Nephron progenitor cell (in vitro differentiated cells): ENCODE measurements around the gene ERLEC1.
A peak's percentile ranks its signal among the peaks of the same experiment; 100 is the strongest.

Experiments
- DNase-seq: peaks from one replicate; pipeline ENCODE4 v3.0.0; 2021
- H3K27ac Mint-ChIP-seq: 2 replicates; pipeline ENCODE4 v1.8.0; 2021; ENCODE audit warnings: mild to moderate bottlenecking, moderate library complexity, mixed read lengths
- H3K27me3 Mint-ChIP-seq: 2 replicates; pipeline ENCODE4 v1.8.0; 2021; ENCODE audit warnings: mild to moderate bottlenecking, low read depth, mixed read lengths; ENCODE audit not compliant: poor library complexity
- H3K36me3 Mint-ChIP-seq: 2 replicates; pipeline ENCODE4 v1.8.0; 2021; ENCODE audit warnings: low read depth, mixed read lengths
- H3K4me1 Mint-ChIP-seq: 2 replicates; pipeline ENCODE4 v1.8.0; 2021; ENCODE audit warnings: mixed read lengths
- H3K4me3 Mint-ChIP-seq: 2 replicates; pipeline ENCODE4 v1.8.0; 2021; ENCODE audit warnings: mild to moderate bottlenecking, moderate library complexity, mixed read lengths
- H3K9me3 Mint-ChIP-seq: 2 replicates; pipeline ENCODE4 v1.8.0; 2021; ENCODE audit warnings: mild to moderate bottlenecking, moderate library complexity, mixed read lengths
- TF ChIP-seq, protein P1 (sequence below): fragments of 200-600 bp; sonication (generic); IDR thresholded peaks from 2 replicates; pipeline ENCODE4 v1.5.0; 2021; ENCODE audit warnings: antibody characterized with exemption

The ERLEC1 gene

DNA sequence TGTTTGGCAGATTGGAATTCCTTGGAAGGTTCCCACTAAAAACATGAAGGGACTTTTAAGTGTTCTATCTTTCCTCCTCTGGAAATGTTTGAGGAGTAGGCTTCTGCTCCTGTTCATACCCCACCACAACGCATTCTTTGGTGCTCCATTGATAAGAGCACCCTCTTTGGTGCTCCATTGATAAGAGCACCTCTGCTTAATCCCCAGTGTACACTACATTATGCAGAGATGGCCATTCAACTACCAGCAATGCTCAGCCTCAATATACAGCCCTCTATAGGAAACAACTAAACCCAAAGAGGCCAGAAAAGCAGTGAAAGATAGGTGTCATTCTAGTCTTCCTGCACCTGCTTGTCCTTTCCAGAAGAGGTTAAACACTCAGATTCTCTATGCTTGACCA, 21.1 kb upstream of the ERLEC1 start:
- peak overlapping the region; percentile 8 for H3K27ac Mint-ChIP-seq
- H3K9me3 Mint-ChIP-seq, result no peaks in the 10 kb centered on the region
- H3K4me1 Mint-ChIP-seq, result peaks cover 17% of the 10 kb centered on the region
- no peaks in the 10 kb centered on the region for H3K27me3 Mint-ChIP-seq
- TF ChIP-seq, protein P1, sequence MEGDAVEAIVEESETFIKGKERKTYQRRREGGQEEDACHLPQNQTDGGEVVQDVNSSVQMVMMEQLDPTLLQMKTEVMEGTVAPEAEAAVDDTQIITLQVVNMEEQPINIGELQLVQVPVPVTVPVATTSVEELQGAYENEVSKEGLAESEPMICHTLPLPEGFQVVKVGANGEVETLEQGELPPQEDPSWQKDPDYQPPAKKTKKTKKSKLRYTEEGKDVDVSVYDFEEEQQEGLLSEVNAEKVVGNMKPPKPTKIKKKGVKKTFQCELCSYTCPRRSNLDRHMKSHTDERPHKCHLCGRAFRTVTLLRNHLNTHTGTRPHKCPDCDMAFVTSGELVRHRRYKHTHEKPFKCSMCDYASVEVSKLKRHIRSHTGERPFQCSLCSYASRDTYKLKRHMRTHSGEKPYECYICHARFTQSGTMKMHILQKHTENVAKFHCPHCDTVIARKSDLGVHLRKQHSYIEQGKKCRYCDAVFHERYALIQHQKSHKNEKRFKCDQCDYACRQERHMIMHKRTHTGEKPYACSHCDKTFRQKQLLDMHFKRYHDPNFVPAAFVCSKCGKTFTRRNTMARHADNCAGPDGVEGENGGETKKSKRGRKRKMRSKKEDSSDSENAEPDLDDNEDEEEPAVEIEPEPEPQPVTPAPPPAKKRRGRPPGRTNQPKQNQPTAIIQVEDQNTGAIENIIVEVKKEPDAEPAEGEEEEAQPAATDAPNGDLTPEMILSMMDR, result no peak
- H3K4me3 Mint-ChIP-seq, result peak overlapping the region; percentile 31
- peaks cover 45% of the 10 kb centered on the region for H3K36me3 Mint-ChIP-seq
- DNase-seq, result no peak

DNA sequence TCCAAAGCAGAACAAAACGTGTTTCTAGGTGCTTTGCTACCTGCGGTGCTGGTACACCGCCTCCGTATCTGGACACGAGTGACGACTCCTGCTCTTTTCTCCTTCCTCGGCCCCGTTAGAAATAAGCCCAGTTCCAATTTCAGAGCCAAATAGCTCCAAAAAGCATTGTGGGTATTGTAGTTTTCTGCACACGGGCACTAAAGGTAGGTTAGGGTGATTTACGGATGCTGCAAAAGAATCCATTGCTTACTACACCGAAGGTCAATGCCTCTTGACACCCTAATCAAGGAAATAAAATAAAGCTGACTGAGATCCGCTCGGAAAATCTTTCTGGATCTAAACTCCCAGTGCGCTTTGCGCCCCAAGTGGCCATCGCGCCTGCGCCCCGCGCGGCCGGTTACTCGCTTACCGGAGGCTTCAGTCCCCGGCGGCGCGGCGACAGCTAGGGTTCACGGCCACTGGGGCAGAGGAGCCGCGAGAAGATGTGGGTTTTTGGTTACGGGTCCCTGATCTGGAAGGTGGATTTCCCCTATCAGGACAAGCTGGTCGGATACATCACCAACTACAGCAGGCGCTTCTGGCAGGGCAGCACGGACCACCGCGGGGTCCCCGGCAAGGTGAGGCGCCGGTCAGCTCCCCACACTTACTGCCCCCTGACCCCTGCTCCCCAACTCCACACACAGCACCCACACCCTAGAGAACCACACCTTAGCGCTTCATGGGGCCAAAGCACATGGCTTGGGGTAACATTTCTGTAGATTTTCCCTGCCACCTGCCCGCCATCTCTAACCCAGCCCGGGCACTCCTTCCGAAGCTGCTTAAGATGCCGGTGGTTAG, 19.2 kb upstream of the ERLEC1 start, which contains the start of gene CHAC2:
Gene CHAC2, plus strand, starts transcription at position 400 of the 837 bp plus-strand sequence. Its CDS starts 83 bp downstream, at position 483.
- peak; percentile 88 for DNase-seq
- H3K27me3 Mint-ChIP-seq, result no peaks in the 10 kb centered on the region
- peaks cover 46% of the 10 kb centered on the region for H3K36me3 Mint-ChIP-seq
- peak within 1 kb of the TSS; percentile 77 for H3K27ac Mint-ChIP-seq
- H3K9me3 Mint-ChIP-seq, result peaks cover 3% of the 10 kb centered on the region
- TF ChIP-seq, protein P1, result no peak
- H3K4me3 Mint-ChIP-seq, result peak within 1 kb of the TSS; percentile 87
- peaks cover 17% of the 10 kb centered on the region for H3K4me1 Mint-ChIP-seq

DNA sequence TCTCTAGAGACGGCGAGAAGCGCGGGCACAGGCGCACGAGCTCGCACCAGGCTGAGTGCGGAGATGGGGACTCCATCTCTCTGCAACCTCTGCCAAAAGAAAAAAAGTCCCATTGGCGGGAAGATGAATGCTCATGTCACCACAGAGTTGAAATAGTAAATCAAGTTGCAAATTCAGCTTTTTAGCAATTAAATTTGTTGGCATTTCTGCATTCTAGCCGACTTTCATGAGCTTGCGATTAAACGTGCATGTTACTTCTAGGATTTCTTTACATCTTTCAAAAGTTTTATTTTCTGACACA, 18.7 kb upstream of the ERLEC1 start:
- peak; percentile 44 for DNase-seq
- Mint-ChIP-seq H3K36me3 (peaks cover 46% of the 10 kb centered on the region), H3K9me3 (peaks cover 4% of the 10 kb centered on the region), H3K4me3 (peak overlapping the region; percentile 87), H3K4me1 (peaks cover 17% of the 10 kb centered on the region), H3K27ac (peak overlapping the region; percentile 77), H3K27me3 (no peaks in the 10 kb centered on the region)
- TF ChIP-seq, protein P1, result no peak

DNA sequence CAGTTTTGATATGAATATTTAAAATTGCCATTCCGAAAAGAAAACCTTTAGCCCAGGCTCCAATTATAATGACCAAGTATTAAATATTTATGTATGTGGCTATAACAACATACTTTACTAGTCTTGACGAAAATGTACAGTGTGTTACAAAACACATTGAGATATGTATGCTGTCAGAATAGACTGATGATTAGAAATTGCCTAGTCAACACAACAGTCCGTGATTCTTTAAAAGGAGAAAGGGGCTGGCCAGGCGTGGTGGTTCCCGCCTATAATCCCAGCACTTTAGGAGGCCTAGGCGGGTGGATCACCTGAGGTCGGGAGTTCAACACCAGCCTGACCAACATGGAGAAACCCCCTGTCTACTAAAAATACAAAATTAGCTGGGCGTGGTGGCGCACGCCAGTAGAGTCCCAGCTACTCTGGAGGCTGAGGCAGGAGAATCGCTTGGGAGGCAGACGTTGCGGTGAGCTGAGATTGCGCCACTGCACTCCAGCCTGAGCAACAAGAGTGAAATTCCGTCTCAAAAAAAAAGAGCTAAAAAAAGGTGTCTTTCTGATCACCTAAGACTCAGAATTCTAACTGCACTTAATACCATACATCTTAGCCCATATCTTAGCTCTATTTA, 17.4 kb upstream of the ERLEC1 start:
- H3K27me3 Mint-ChIP-seq, result no peaks in the 10 kb centered on the region
- no peak overlapping the region for H3K27ac Mint-ChIP-seq
- peaks cover 17% of the 10 kb centered on the region for H3K4me1 Mint-ChIP-seq
- H3K9me3 Mint-ChIP-seq, result peaks cover 4% of the 10 kb centered on the region
- TF ChIP-seq, protein P1, result no peak
- DNase-seq, result no peak
- H3K36me3 Mint-ChIP-seq, result peaks cover 42% of the 10 kb centered on the region
- H3K4me3 Mint-ChIP-seq, result no peak overlapping the region

DNA sequence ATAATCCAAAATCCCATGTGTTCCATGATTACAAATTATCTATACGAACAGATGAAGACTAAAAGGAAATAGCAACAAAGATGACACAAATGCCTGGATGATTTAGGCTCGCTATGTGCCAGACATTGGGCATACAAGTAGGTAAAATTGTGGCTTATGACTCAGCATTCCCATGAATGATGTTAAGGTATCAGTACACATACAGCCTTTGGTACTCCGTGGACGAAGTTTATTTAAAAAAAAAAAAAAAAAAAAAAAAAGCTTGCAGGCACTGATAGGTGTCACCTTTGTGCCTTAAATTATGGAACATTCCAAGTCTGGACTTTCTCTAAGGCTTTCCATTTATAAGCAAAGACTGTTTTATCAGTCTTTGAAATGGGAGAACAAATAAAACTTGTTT, 16.6 kb upstream of the ERLEC1 start:
- H3K9me3 Mint-ChIP-seq, result peaks cover 4% of the 10 kb centered on the region
- H3K27ac Mint-ChIP-seq, result no peak overlapping the region
- TF ChIP-seq, protein P1, result no peak
- peaks cover 17% of the 10 kb centered on the region for H3K4me1 Mint-ChIP-seq
- H3K36me3 Mint-ChIP-seq, result peaks cover 34% of the 10 kb centered on the region
- no peaks in the 10 kb centered on the region for H3K27me3 Mint-ChIP-seq
- DNase-seq, result no peak
- no peak overlapping the region for H3K4me3 Mint-ChIP-seq
